GM12864 (cell line): Measurements from ENCODE around the gene ALG12.
A peak's percentile ranks its signal among the peaks of the same experiment; 100 is the strongest.

Source experiments
- DNase-seq: peaks from one replicate; pipeline ENCODE4 v3.0.0-alpha.2; 2011; ENCODE audit warnings: low read depth
- H3K4me3 ChIP-seq: 2 replicates; pipeline ENCODE4 v1.5.1; 2011; ENCODE audit warnings: mild to moderate bottlenecking, low read depth, low read length, control low read depth
- CTCF ChIP-seq: IDR thresholded peaks from 2 replicates; pipeline ENCODE4 v1.5.1; 2011; ENCODE audit warnings: low read depth, mild to moderate bottlenecking, moderate library complexity, low read length, control low read depth, inconsistent platforms; ENCODE audit errors: missing control alignments

ALG12 gene

GRCh38 chr22:49917974-49918910 is at the start of gene ALG12, which contains the start of gene CRELD2:
Gene ALG12 (minus strand): TSS chr22:49918438. CDS start chr22:49913765, 4,673 bp downstream.
Gene CRELD2 (plus strand): TSS chr22:49918634. CDS start chr22:49918770, 136 bp downstream.
- TF ChIP-seq CTCF = no peak
- DNase-seq = peak; percentile 83
- H3K4me3 ChIP-seq = peak within 1 kb of the TSS; percentile 94

- no peak for DNase-seq
- no peak overlapping the region for H3K4me3 ChIP-seq
- no peak for TF ChIP-seq CTCF
These were observed 49.5 kb upstream of the ALG12 start for GRCh38 chr22:49967706-49968208.

GRCh38 chr22:49966774-49967705 is 48.8 kb upstream of the ALG12 start:
- no peak overlapping the region for H3K4me3 ChIP-seq
- no peak for DNase-seq
- TF ChIP-seq CTCF = no peak

GRCh38 chr22:49966041-49966773 is 48.0 kb upstream of the ALG12 start:
- no peak overlapping the region for H3K4me3 ChIP-seq
- no peak for TF ChIP-seq CTCF
- no peak for DNase-seq

- TF ChIP-seq CTCF = no peak
- no peak for DNase-seq
- no peak overlapping the region for H3K4me3 ChIP-seq
These were observed 47.1 kb upstream of the ALG12 start for GRCh38 chr22:49965091-49966040.
